Stimulated activated CD4-positive, alpha-beta T cell treated with anti-CD3 and anti-CD28 coated beads, Interleukin-1b, Interleukin-23, amount 100 ng/mL, for 1 hour (primary cell): ENCODE data around the gene ST6GALNAC1.
"Not testable (repeated sequence)": the region's sequence is repeated elsewhere in the genome, so short reads cannot be mapped to it uniquely, and the experiment has no call there.

Experiments used
- DNase-seq, 2 donors: peaks; one replicate each; pipeline ENCODE4 v3.0.0-alpha.2; 2020; ENCODE audit warnings: low read depth in 2 of 2

Gene ST6GALNAC1

DNA sequence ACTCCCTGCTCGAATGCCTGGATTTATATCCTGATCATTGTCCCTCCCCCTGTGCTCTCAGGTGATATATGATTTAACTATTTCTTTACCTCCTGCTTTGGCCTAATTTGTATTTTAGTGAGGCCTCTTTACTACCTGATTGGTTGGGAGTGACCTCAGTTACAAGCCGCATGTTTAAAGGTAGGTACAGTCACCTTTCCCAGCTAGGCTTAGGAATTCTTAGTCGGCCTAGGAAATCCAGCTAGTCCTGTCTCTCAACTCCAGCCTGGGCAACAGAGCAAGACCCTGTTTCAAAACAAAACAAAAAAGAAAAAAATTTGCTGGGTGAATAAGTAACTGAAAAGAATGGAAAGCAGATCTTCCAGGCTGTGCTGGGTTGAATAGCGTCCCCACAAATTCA is 31.1 kb downstream of the ST6GALNAC1 start:
- DNase-seq = no peak

DNA sequence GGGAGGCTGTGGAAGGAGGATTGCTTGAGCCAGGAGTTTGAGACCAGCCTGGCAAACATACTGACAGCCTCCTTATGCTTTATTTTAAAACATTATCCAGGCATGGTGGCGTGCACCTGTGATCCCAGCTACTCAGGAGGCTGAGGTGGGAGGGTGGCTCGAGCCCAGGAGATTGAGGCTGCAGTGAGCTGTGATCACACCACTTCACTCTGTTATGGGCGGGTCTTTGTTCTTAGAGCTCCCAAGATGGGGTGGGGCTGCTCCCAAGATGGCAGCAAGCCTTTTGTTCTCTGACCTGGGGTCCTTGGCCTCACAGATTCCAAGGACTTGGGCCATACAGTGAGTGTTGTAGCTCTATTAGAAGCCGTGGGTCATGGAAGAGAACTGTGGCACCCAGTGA is 31.8 kb downstream of the ST6GALNAC1 start:
- no peak for DNase-seq

DNA sequence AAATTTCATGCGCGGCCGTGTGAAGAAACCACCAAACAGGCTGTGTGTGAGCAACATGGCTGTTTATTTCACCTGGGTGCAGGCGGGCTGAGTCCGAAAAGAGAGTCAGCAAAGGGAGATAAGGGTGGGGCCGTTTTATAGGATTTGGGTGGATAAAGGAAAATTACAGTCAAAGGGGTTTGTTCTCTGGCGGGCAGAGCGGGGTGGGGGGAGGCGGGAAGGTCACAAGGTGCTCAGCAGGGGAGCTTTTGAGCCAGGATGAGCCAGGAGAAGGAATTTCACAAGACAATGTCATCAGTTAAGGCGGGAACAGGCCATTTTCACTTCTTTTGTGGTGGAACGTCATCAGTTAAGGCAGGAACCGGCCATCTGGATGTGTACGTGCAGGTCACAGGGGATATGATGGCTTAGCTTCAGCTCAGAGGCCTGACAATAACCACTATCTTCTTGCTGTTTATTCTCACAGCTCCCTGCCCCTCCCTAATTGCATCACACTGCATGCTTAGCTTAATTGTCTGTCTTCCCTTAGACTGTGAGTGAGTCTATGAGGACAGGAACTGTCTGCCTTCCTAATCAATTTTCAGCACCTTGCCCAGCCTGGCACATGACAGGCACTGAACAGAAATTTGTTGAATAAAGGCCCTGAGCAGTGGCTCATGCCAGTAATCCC is 32.3 kb downstream of the ST6GALNAC1 start:
- DNase-seq = not testable (repeated sequence)

DNA sequence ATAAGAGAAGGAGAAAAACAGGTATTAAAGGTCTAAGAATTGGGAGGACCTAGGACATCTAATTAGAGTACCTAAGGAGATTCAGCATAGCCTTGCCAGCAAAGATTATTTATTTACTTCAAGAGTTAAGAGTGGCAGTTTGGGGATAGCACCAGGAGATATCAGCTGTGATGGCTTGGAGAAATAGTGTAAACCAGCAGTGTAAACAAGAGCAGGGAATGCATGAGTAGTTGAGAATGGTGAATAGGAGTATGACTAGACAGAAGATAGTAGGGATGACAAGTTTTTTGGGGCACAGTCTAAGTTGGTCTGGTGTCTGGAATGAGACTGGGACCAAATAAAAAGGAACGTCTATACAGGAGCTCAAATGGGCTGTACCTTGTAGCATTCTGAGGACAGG is 36.9 kb downstream of the ST6GALNAC1 start:
- DNase-seq = not testable (repeated sequence)

DNA sequence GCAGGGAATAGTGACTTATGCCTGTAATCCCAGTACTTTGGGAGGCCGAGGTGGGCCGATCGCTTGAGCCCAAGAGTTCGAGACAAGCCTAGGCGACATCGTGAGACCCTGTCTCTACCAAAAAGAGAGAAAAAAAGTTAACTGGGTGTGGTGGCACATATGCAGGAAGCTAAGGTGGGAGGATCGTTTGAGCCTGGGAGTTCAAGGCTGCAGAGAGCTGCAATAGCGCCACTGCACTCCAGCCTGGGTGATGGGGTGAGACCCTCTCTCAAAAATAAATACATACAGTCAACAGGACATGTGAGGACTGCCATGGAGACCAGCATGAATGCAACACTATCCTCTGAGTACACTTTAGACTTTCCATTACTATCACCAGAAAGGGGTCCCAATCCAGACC is 42.5 kb downstream of the ST6GALNAC1 start:
- DNase-seq = no peak

DNA sequence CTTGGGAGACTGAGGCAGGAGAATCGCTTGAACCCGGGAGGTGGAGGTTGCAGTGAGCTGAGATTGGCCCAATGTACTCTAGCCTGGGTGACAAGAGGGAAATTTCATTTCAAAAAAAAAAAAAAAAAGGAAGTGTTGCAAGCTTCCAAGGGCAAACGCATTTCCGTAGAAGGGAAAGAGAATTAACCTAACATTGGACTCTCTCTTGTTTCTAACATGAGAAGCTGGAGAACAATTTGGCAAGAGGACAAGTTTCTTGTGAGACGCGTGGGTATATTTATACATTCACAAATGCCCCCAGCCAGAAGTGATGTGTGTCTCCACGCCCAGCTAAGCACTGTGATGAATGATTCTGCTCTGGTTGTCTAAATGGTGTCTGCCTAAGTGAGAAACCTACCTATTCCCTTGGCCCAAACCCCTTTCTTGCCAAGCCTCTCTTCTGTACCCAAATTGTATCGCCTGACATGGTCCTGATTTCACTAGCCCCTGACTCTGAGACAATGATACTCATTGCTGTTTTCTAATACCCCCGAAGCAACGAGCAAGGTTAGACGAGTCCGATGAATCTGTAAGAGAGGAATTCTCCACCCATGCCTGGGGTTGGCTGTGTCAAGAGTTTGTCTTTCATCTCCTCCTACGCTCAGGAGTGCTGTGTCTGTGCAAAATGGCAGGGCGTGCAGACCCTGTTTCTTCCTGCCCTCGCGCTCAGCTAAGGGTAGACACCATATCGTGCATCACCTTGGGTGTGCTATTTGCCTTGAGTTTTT is 43.7 kb downstream of the ST6GALNAC1 start:
- no peak for DNase-seq

DNA sequence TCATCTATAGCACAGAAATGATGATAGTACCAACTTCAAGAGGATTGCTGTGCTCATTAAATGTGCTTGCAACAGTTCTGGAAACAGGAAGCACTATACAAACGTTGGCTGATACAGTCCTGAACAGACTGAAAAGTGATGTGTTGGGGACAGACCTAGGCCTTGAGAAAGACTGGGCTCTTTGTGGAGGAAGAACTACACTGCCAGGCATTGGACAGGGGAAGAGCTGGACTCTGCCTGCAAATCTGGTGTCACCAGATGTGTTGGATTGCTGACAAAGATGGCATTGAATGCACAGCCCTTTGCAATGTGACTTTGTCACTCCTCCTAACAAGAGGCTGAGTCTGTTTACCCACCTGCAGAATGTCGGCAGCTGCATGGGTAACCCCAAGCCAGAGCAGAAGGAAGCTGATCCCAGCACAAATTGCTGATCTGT is 45.5 kb downstream of the ST6GALNAC1 start:
- no peak for DNase-seq

DNA sequence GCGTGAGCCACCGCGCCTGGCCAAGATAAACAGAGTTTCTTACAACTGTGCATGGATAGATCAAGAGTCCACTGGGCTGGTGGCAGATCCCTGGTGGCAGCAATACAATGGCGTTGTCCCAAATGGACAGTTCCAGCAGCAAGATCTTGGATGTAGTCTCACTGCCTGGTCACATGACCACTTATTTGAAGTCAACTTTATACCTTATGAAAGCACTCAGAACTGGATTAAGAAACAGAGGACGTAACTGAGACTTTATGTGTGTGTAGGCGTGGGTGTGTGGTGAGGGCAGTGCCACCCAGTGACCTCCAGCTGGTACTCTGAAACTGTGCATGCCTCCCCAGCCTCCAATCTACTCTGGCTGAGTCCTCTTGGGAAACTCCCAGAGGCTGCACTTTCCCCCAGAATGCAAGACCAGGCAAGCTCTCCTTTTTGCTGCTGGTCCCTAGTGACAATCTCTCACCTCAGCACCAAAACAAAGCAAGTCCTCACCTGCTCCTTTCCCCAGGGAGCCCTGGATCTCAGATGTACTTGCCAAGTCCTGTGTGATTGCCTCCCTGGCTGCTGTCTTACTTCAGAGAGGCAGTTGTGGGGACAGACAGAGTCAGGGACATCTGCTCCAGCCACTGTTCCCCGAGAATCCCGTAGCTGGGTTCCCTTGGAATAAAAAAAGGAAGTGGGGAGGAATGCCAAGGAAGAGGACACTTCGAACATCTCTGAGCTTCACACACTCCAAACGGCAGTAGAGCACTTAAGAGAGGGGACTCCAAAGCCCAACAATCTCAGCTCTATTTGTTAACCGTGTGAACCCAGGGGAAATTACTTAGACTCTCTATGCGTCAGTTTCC is 46.2 kb downstream of the ST6GALNAC1 start:
- no peak for DNase-seq

DNA sequence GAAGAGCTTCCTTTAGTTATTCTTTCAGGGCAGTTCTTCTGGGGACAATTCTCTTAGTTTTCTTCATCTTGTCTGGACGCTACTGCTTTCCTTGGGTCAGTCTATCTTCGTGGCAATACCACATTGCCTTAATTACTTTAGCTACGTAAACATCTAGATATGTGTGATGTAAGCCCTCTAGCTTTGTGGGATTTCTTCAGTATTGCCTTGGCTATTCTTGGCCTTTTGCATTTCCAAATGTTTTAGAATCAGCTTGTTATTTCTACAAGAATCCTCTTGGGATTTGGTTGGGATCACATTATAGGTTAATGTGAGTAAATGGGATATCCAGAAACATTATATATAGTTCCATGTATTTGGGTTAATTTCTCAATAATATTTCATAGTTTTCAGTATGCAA is 48.9 kb downstream of the ST6GALNAC1 start:
- no peak for DNase-seq

DNA sequence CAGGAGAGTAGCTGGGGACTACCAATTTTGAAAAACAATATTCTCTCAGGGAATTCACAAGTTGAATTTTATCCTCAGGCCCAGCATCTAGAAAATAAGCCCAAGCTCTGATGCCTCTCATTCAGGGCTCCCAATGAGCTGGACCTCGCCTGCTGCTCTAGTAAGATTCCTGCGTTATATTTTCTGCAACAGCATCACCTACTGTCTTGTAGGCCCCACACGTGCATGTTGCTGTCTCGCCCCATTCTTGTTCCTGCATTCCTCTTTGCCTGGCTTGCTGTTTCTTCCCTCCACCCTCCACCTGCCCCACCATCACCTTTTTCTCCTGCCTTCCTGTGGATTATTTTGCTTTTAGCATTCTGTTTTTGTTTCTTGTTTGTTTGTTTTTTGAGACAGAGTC is 49.6 kb downstream of the ST6GALNAC1 start:
- DNase-seq = no peak

DNA sequence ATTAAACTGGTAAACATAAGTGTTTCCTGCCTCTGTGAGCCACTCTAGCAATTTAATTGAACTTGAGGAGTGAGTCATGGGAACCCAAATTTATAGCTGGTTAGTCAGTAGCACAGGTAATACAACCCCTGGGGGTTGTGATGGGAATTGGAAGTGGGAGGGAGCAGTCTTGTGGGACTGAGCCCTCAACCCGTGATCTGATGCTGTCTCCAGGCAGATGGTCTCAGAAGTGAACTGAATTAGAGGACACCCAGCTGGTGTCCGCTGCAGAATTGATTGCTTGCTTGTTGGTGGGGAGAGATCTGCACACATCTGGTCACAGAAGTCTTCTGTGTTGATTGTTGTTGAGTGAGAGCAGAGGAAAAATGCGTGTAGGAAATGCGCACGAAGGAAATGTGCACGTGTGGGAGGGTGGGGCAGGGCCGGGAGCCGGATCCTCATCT is 50.2 kb downstream of the ST6GALNAC1 start:
- no peak for DNase-seq

DNA sequence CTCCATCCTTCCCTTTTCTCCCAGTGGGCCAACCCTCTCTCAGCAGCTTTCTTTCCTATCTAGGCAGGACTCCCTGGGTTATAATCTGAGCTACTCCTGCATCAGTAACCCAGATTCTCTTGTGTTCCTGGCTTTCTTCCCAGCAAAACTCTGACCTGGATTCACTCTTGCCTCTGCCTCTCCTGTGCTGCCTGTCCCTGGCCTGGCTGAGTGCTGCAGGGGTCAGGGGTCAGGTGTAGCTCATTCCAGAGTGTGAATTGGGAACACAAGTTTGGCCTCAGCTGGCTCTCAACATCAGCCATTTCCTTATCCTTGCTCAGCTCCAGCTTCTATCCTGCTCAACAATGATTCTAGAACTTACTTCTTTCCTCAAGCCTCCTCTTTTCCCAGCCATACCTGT is 55.4 kb downstream of the ST6GALNAC1 start:
- DNase-seq = no peak

DNA sequence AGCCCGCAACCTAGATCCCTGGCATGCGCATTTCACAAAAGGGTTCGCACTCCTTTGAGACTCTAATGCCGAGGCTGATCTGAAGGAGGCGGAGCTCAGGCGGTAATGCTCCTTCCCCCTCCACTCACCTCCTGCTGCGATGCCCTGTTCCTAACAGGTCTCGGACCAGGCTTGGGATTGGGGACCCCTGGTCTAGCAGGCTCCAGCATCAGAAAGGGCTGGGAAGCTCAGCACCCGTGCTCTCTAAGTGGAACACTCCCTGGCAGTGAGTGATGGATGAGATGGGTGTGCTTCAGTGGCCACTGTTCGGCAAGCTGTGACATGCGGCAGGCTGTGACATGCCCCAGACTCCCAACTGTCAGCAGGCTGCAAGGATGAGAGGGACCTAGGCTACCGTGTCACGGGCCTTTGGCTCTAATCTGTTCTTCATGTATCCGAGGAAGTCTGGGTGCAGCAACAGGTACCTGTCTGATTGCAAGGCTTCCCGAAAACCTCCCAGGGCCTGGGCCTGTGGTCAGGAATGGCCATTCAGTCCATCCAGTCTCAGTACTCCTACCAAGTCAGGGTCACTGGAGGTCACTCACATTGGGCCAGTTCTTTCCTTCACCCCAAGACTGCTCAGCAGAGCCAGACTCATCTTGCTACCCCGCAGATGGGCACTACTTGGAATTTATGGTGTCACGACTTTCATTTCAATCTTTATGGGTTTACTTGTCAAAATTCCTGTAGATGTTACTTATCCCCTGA is 56.6 kb downstream of the ST6GALNAC1 start:
- DNase-seq = no peak

DNA sequence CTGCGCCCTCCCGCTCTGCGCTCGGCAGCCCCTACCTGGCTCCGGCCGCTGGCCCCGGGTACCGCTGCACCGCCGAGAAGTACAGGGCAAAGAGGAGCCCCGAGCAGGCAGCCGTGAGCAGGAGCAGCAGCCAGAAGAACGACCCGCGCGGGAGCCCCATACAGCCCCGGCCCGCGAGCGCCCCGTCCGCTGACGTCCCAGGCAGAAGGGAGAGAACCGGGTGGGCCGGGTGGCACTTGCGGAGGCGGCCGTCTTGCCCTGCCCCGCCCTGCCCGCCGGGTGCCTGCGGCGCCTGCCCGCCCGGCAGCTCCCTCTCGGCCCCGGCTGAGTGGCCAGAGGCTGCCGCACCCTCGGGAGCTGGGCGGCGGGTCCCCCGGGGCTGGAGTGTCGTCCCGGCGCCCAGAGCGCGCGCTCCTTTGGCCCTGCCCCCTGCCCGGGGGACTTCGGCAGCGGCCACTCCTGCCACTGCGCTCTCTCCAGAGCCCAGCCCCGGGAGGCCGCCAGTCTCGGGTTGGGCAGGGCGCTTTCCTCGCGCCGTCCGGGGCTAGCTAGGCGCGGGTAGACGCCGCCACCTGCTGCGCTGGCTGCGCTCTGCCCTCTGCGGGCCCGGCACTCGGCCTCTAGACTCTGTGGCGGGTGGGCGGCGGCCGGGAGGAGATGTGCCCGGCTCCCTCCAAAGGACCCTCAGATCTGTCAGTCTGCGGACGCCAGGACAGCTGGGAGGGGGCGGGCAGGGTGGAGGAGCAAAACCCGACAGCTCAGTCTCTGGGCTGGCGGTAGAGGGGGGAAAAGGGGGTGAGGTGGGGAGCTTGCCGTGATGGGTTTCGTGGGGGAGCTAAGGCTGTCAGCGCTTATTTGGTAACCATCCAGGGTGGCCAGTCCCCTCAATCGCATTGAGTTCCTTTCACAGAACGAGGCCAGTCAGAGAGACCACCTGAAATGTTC is 57.6 kb downstream of the ST6GALNAC1 start, which contains the start of gene ST6GALNAC2:
ST6GALNAC2 (minus strand) TSS at position 212 of the 945 bp plus-strand sequence; CDS start at position 160, 52 bp downstream.
- DNase-seq = no peak

DNA sequence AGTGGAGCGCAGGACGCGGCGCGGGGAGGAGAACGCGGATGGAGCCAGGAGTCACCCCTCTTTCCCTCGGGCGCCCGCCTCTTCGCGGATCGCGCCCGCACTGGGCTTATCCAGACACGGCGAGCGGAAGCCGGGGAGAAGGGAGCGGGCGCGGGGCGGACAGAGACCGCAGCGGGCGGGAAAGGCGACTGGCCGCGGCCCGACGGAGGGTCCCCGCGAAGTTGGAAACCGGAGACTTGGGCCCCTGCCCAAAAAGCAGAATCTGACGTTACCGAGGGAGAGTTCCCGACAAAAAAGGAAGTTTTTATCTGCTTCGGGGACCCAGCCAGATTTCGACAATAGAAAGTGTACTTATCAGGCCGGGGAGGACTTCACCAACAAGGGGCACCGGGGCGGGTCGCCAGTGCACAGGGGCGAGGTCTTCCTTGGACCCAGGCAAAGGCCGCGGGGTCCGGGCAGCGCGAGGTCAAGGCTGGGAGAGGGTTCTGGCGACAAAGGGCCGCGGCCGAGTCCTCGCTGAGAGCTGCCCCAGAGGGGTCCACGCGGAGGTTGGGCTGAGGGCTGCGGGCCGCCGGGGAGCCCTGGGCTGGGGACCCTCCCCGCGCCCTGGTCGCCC is 58.4 kb downstream of the ST6GALNAC1 start:
- no peak for DNase-seq

DNA sequence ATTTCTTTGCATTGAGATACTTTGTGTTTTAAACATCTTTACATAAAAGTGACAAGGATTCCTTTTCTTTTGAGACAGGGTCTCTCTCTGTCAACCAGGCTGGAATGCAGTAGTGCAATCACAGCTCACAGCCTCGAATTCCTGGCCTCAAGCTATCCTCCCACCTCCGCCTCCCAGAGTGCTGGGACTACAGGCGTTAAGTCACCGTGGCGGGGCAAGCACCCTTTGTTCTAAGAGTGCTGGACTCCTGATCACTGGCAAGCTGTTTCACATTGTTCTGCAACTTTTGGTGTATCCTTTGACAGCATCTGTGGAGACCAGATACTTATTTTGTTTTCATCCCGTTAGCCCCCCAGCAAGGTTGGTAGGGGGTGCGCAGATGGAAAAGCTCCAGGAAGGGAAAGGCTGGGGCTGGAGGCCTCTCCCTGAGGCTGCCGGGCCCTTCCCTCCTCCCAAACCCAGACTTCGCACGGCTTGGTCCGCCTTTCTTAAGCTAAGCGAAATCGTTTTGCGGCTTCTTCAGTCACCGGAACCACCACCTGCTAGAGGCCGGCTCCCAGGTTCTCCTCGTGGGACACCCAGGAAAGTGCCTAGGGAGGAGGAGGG is 59.0 kb downstream of the ST6GALNAC1 start:
- DNase-seq = no peak

DNA sequence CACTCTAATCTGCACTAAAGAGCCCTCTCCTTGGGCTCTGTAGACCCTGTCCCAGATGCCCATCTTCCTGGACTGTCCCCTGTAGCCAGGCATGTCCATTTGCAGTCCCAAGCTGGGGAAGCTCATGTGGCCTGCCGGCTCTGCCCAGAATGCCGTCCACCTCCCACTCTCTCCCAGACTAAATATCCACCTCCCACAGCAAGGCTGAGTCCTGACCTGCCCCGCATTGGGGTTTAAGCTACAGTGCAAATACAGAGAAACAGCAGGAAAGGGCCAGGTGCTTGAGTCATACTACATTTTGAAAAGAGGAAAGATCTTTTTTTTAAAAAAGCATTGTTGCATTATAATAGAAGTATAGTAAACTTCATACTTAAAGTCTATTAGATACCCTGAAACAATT is 60.9 kb downstream of the ST6GALNAC1 start:
- no peak for DNase-seq

DNA sequence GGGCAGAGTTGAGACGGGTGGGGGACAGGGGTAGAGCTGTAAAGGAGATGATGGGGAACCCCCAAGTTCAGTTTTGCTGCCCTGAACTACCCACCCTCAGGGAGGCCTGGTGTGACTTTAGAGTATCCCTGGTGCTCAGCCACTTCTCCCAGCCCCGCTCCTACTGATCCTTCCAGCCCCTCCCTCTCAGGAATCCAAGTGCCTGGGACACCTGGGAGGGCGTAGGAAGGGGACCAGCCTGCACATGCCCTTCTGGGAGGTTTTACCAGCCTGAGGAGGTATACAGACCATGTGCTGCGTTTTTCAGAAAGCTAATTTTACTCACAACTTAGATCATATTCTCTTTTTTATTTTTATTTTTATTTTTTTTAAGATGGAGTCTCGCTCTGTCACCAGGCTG is 62.0 kb downstream of the ST6GALNAC1 start:
- DNase-seq = no peak

DNA sequence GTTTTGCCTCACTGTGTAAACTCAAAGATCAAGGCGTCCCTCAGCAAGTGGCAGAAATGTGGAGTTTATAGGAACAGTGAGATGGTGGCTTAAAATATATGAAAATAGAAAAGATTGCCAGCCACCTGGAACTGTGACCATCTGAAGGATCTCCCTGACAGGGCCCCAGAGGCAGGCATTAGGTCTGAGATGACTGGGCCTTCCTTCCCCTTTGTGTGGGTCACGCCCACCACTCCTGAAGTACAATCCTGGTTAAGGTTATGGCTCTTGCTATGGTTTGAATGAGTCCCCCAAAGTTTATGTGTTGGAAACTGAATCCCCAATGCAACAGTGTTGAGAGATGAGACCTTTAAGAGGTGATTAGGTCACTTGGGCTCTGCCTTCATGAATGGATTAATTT is 64.3 kb downstream of the ST6GALNAC1 start:
- DNase-seq = no peak

DNA sequence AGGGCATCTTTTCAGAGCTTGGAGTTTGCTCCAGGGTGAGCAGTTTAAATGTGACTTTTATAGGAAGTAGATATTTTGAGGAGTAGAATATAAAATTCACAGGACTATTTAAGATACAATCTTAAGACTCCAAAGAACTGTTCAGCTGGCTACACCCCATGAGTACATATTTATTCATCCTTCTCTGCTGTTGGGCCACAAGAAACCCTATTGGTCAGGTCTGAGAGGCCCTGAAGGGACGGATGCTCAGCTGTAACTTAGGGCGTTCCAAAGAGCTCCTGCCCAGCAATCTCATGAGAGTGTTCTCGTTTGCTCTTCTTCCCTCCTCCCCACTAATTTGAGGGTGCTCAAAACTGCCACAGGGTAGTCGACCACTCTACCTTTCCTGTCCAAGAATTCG is 65.2 kb downstream of the ST6GALNAC1 start:
- DNase-seq = no peak
